UCSD-AML1 (cell line): ENCODE results near the gene NT5DC3.
"Not testable (repeated sequence)": the region's sequence is repeated elsewhere in the genome, so short reads cannot be mapped to it uniquely, and the experiment has no call there.

Experiments used
- DNase-seq: peaks from one replicate; lab custom pipeline; 2025; ENCODE audit not compliant: unreplicated experiment; lab: John Stamatoyannopoulos, UW

Gene NT5DC3

GRCh38 chr12:103810111-103810510, 30.9 kb downstream of the NT5DC3 start:
- no peak for DNase-seq

GRCh38 chr12:103809639-103810038, 31.4 kb downstream of the NT5DC3 start:
- DNase-seq = not testable (repeated sequence)

- no peak for DNase-seq
Observed at GRCh38 chr12:103809154-103809553, 31.9 kb downstream of the NT5DC3 start.

- no peak for DNase-seq
Observed at GRCh38 chr12:103808239-103808880, 32.7 kb downstream of the NT5DC3 start.

GRCh38 chr12:103807561-103808238, 33.3 kb downstream of the NT5DC3 start:
- DNase-seq = no peak

GRCh38 chr12:103806803-103807202, 34.2 kb downstream of the NT5DC3 start:
- no peak for DNase-seq

- DNase-seq = no peak
Observed at GRCh38 chr12:103805655-103806360, 35.2 kb downstream of the NT5DC3 start.

GRCh38 chr12:103803847-103804246, 37.2 kb downstream of the NT5DC3 start:
- DNase-seq = no peak

GRCh38 chr12:103802586-103802886, 38.5 kb downstream of the NT5DC3 start:
- no peak for DNase-seq

- no peak for DNase-seq
Observed at GRCh38 chr12:103801709-103802585, 39.1 kb downstream of the NT5DC3 start.

- DNase-seq = no peak
Observed at GRCh38 chr12:103799857-103800771, 40.9 kb downstream of the NT5DC3 start.

GRCh38 chr12:103799504-103799856, 41.6 kb downstream of the NT5DC3 start:
- peak; percentile 26 for DNase-seq

- DNase-seq = no peak
Observed at GRCh38 chr12:103798586-103798985, 42.4 kb downstream of the NT5DC3 start.

GRCh38 chr12:103794309-103795213, 46.5 kb downstream of the NT5DC3 start:
- no peak for DNase-seq

- no peak for DNase-seq
Observed at GRCh38 chr12:103793512-103794045, 47.5 kb downstream of the NT5DC3 start.

GRCh38 chr12:103793046-103793445, 48.0 kb downstream of the NT5DC3 start:
- no peak for DNase-seq

GRCh38 chr12:103791350-103791920, 49.6 kb downstream of the NT5DC3 start:
- no peak for DNase-seq

- DNase-seq = no peak
Observed at GRCh38 chr12:103786201-103786600, 54.8 kb downstream of the NT5DC3 start.
